Muscle layer of colon (tissue), 2 donors: ENCODE data around the gene DIS3L2.
"Not testable (repeated sequence)": the region's sequence is repeated elsewhere in the genome, so short reads cannot be mapped to it uniquely, and the experiment has no call there.

Experiments used
- H3K27ac ChIP-seq: one replicate; pipeline ENCODE4 v1.7.0; 2013; ENCODE audit warnings: low read depth, mild to moderate bottlenecking, low read length, moderate library complexity
- H3K27me3 ChIP-seq, 2 donors: one replicate each; pipeline ENCODE4 v1.7.0; 2013; ENCODE audit warnings: low read length in 2 of 2, mild to moderate bottlenecking in 2 of 2; ENCODE audit not compliant: insufficient read depth in 2 of 2, control insufficient read depth in 1 of 2
- H3K36me3 ChIP-seq: one replicate; pipeline ENCODE4 v1.7.0; 2013; ENCODE audit warnings: mild to moderate bottlenecking, low read length; ENCODE audit not compliant: insufficient read depth
- H3K4me1 ChIP-seq: one replicate; pipeline ENCODE4 v1.7.0; 2013; ENCODE audit warnings: mild to moderate bottlenecking, low read length; ENCODE audit not compliant: insufficient read depth
- H3K4me3 ChIP-seq, 2 donors: one replicate each; pipeline ENCODE4 v1.7.0; 2013; ENCODE audit warnings: low read length in 2 of 2, low read depth in 1 of 2, mild to moderate bottlenecking in 1 of 2, moderate library complexity in 1 of 2
- H3K9ac ChIP-seq: one replicate; pipeline ENCODE4 v1.7.0; 2013; ENCODE audit warnings: low read length
- H3K9me3 ChIP-seq: one replicate; pipeline ENCODE4 v1.7.0; 2013; ENCODE audit warnings: mild to moderate bottlenecking, low read length
- donor health status: abdominal sarcoma.
- donor health status: Adenocarcinoma of cecum.

The DIS3L2 gene

DNA sequence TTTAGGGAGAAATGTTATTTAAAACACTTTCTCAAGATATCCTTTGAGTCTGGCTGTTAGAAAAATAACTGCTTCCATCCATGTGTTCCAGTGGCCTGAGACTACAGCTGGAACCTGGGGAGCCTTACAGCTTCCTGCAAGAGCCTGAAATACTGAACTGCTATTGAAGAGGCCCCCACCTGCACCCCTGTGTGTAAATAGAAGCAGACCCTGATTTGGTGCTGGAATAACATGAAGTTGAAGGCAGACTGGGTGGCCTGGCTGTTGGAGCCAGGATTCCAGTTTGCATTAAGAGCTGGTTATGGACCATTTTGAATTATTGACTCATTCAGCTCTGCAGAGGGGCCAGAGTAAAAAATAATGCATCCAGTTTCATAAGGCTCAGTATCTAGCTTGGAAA is 61.9 kb downstream of the DIS3L2 start:
- Histone ChIP-seq H3K27me3 (no peaks in the 10 kb centered on the region), H3K27ac (no peak overlapping the region), H3K36me3 (peaks cover 28% of the 10 kb centered on the region), H3K9me3 (no peaks in the 10 kb centered on the region), H3K4me1 (no peaks in the 10 kb centered on the region), H3K4me3 (no peak overlapping the region), H3K9ac (no peak overlapping the region)

DNA sequence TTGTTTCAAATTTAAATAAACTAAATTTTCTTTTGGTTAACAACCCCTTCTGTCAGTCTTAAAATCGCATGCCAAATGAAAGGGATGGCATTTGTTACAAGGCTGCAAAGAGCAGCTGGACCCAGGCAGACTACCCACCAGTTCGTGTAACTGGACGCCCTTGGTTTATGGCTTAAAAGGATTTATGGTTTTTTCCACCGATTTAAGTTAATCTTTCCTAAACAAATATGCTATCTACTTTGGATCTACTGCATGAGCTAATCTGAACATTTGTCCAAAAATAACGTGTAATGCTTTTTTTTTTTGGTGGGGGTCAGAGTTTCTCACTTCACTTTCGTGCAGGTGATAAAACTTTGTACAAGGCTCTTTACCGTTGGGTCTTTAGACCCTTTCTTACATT is 62.9 kb downstream of the DIS3L2 start:
- Histone ChIP-seq H3K27me3 (no peaks in the 10 kb centered on the region), H3K4me1 (no peaks in the 10 kb centered on the region), H3K36me3 (peaks cover 24% of the 10 kb centered on the region), H3K9me3 (no peaks in the 10 kb centered on the region), H3K9ac (no peak overlapping the region), H3K4me3 (no peak overlapping the region), H3K27ac (no peak overlapping the region)

GRCh38 chr2:232026910-232027309 is 65.4 kb downstream of the DIS3L2 start:
- H3K9me3 ChIP-seq, result no peaks in the 10 kb centered on the region
- H3K4me3 ChIP-seq, result no peak overlapping the region
- H3K4me1 ChIP-seq, result no peaks in the 10 kb centered on the region
- H3K27me3 ChIP-seq, result no peaks in the 10 kb centered on the region
- H3K9ac ChIP-seq, result no peak overlapping the region
- no peak overlapping the region for H3K27ac ChIP-seq
- peaks cover 28% of the 10 kb centered on the region for H3K36me3 ChIP-seq

DNA sequence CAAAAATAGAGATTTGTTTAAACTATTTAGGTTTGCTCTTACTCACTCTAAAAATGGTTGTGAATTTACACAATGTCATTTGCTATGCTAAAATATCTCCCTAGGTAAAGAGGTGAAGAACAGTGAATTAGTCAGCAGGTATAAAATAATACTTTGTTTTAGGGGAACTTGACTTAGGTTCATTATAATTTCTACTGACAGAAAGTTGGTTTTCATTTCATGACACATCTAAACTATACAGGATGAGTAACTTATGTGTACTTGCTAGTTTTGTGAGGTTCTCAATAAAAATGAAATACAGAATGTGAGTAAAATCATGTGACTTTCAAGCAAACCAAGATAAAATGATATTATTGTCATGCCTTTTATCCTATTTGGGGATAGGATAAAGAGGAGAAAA is 66.0 kb downstream of the DIS3L2 start:
- H3K27me3 ChIP-seq, result no peaks in the 10 kb centered on the region
- H3K27ac ChIP-seq, result no peak overlapping the region
- no peak overlapping the region for H3K4me3 ChIP-seq
- H3K36me3 ChIP-seq, result peaks cover 22% of the 10 kb centered on the region
- H3K9me3 ChIP-seq, result no peaks in the 10 kb centered on the region
- no peaks in the 10 kb centered on the region for H3K4me1 ChIP-seq
- H3K9ac ChIP-seq, result no peak overlapping the region

- no peaks in the 10 kb centered on the region for H3K9me3 ChIP-seq
- H3K4me3 ChIP-seq, result no peak overlapping the region
- H3K9ac ChIP-seq, result no peak overlapping the region
- H3K27ac ChIP-seq, result no peak overlapping the region
- H3K4me1 ChIP-seq, result no peaks in the 10 kb centered on the region
- H3K36me3 ChIP-seq, result peaks cover 17% of the 10 kb centered on the region
- H3K27me3 ChIP-seq, result no peaks in the 10 kb centered on the region
These were observed 66.6 kb downstream of the DIS3L2 start for GRCh38 chr2:232028071-232028470.

- H3K27me3 ChIP-seq, result no peaks in the 10 kb centered on the region
- no peaks in the 10 kb centered on the region for H3K9me3 ChIP-seq
- no peak overlapping the region for H3K27ac ChIP-seq
- no peaks in the 10 kb centered on the region for H3K4me1 ChIP-seq
- H3K9ac ChIP-seq, result no peak overlapping the region
- peaks cover 14% of the 10 kb centered on the region for H3K36me3 ChIP-seq
- no peak overlapping the region for H3K4me3 ChIP-seq
These were observed 67.1 kb downstream of the DIS3L2 start for GRCh38 chr2:232028631-232029030.

DNA sequence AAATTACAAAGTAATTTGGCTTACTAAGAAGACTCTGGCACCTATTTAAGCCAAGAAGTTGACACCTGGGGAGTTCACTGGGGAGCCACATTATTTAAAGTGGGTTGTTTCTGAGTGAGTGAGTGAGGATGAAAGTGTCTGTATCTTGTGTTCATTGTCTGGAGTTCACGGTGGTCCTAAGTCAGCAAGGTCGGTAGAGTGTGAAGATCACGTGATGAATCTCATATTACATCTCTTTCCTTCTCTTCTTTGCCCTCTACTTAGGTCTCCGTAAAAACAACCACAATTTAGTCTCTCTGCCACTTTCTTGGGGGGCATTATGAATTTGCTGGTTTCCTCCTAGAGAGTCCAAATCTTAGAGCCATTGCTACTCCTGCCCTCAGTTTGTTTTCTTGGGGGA is 67.8 kb downstream of the DIS3L2 start:
- no peak overlapping the region for H3K27ac ChIP-seq
- H3K9me3 ChIP-seq, result no peaks in the 10 kb centered on the region
- H3K4me1 ChIP-seq, result no peaks in the 10 kb centered on the region
- peaks cover 10% of the 10 kb centered on the region for H3K36me3 ChIP-seq
- no peaks in the 10 kb centered on the region for H3K27me3 ChIP-seq
- H3K4me3 ChIP-seq, result no peak overlapping the region
- H3K9ac ChIP-seq, result no peak overlapping the region

DNA sequence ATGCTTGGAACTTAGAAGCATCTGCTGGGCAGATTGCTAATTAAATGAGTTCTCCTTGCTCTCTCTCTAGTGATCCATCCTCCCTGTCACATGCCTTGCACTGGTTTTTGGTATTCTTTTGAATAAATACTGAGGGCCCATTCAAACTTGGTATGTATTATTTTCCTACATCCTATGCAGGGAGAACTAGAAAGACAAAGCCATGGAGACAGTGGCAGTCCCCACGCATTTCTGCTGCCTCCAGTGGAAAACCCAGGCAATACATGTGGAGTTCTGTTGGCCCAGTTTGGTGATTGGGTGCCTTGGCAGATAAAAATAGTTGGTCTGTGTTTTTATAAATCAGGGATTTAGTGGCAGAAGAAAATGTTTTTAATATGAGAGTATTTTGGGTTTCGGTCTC is 68.7 kb downstream of the DIS3L2 start:
- Histone ChIP-seq H3K27me3 (no peaks in the 10 kb centered on the region), H3K9ac (no peak overlapping the region), H3K9me3 (no peaks in the 10 kb centered on the region), H3K36me3 (peaks cover 10% of the 10 kb centered on the region), H3K27ac (no peak overlapping the region), H3K4me1 (no peaks in the 10 kb centered on the region), H3K4me3 (no peak overlapping the region)

GRCh38 chr2:232035292-232035691 is 73.8 kb downstream of the DIS3L2 start:
- not testable (repeated sequence) for H3K4me1 ChIP-seq, H3K27ac ChIP-seq, H3K9ac ChIP-seq, H3K27me3 ChIP-seq, H3K4me3 ChIP-seq, H3K9me3 ChIP-seq, H3K36me3 ChIP-seq

GRCh38 chr2:232036876-232037275 is 75.4 kb downstream of the DIS3L2 start:
- H3K27ac ChIP-seq, H3K4me3 ChIP-seq, H3K36me3 ChIP-seq, H3K9me3 ChIP-seq, H3K4me1 ChIP-seq, H3K9ac ChIP-seq, H3K27me3 ChIP-seq: not testable (repeated sequence)

DNA sequence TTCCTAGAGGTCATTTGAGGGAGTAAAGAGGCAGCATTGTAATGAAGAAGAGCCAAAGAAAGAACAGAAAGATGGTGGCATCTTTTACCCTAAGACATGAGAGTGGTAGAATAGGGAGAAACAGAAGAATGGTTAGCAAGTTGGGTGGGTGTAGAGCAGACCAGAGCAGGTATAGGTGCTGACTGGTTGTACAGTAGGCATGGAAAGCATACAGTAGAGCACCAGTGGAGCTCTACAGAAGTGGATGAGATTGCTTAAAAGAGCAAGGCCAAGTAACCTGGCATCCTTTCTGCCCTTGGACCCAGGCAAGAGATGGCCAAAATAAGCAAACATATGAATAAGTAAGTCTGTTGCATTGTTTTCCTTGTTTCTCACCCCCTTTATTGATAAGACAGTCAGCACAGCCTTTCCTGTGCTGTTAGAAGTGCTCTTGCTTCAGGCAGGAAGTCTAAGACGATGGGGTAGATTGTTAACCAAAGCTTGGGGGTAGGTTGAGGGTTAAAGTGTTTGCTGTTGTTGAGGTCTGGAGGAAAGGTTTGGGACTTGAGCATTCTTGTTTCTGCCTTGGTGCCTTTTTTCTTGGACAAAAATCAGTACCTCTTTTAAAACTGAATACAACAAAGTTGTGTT is 76.9 kb downstream of the DIS3L2 start:
- Histone ChIP-seq H3K9me3 (no peaks in the 10 kb centered on the region), H3K4me1 (no peaks in the 10 kb centered on the region), H3K4me3 (no peak overlapping the region), H3K27ac (no peak overlapping the region), H3K36me3 (no peaks in the 10 kb centered on the region), H3K9ac (no peak overlapping the region), H3K27me3 (no peaks in the 10 kb centered on the region)

DNA sequence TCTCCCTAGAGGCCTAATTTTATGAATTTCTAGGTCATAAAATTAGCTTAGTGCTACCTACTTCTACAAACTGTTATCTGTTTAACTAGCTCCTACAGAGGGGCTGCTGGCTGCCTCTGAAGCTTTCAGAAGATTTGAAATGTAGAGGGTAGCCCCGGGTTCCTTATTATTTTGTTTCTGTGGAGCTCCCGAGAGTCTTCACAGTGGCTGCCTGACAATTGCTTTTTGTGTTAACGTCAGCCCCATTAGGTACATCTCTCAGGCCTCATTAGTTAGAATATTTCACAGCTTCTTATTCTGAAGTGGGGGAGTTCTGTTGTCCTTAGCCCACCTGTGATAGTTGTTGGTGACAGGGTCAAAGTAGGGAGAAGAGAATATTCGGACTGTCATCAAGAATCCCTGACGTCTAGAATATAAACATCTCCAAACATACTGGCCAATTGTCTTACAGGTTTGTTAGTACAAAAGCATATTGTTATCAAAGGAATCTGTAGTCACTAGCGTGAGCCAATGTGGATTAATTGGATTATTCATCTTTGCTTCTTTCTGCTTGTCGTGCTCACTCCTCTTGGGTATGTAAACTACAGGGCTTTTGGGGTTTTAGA is 77.5 kb downstream of the DIS3L2 start:
- Histone ChIP-seq H3K27ac (no peak overlapping the region), H3K27me3 (no peaks in the 10 kb centered on the region), H3K36me3 (no peaks in the 10 kb centered on the region), H3K9me3 (no peaks in the 10 kb centered on the region), H3K4me3 (no peak overlapping the region), H3K4me1 (no peaks in the 10 kb centered on the region), H3K9ac (no peak overlapping the region)
